ENCODE measurements around the gene NR5A1.

Gene NR5A1

GRCh38 chr9:124479371-124479770 is 27.8 kb downstream of the NR5A1 start:
- DNase-seq = no peak

GRCh38 chr9:124478354-124478753 is 28.8 kb downstream of the NR5A1 start:
- no peak for DNase-seq

GRCh38 chr9:124477648-124478285 is 29.4 kb downstream of the NR5A1 start:
- peak; percentile 60 for DNase-seq

GRCh38 chr9:124477211-124477647 is 30.0 kb downstream of the NR5A1 start:
- peak; percentile 52 for DNase-seq

- no peak for DNase-seq
Observed at GRCh38 chr9:124475868-124476690, 31.1 kb downstream of the NR5A1 start.

GRCh38 chr9:124475158-124475867 is 31.9 kb downstream of the NR5A1 start:
- DNase-seq = no peak

GRCh38 chr9:124474151-124474550 is 33.0 kb downstream of the NR5A1 start:
- no peak for DNase-seq

GRCh38 chr9:124473310-124473709 is 33.9 kb downstream of the NR5A1 start:
- DNase-seq = no peak

- no peak for DNase-seq
Observed at GRCh38 chr9:124472770-124473169, 34.4 kb downstream of the NR5A1 start.

- DNase-seq = no peak
Observed at GRCh38 chr9:124471761-124472160, 35.4 kb downstream of the NR5A1 start.

- no peak for DNase-seq
Observed at GRCh38 chr9:124470726-124471125, 36.5 kb downstream of the NR5A1 start.

GRCh38 chr9:124470306-124470705 is 36.9 kb downstream of the NR5A1 start:
- DNase-seq = no peak

- DNase-seq = no peak
Observed at GRCh38 chr9:124469011-124469832, 38.0 kb downstream of the NR5A1 start.

GRCh38 chr9:124468061-124468740 is 39.0 kb downstream of the NR5A1 start:
- no peak for DNase-seq

GRCh38 chr9:124467410-124468060 is 39.7 kb downstream of the NR5A1 start:
- no peak for DNase-seq

- DNase-seq = no peak
Observed at GRCh38 chr9:124465736-124466135, 41.5 kb downstream of the NR5A1 start.

- DNase-seq = no peak
Observed at GRCh38 chr9:124462739-124463138, 44.5 kb downstream of the NR5A1 start.

GRCh38 chr9:124458441-124458840 is 48.8 kb downstream of the NR5A1 start:
- DNase-seq = no peak

GRCh38 chr9:124457887-124458431 is 49.2 kb downstream of the NR5A1 start:
- DNase-seq = no peak

GRCh38 chr9:124457079-124457886 is 49.9 kb downstream of the NR5A1 start:
- DNase-seq = no peak

Data from NCI-H1092 (cell line).